B cell (primary cell): ENCODE data around the gene CFAP251. TPM values are rescaled to one million over a fixed set of nuclear protein-coding genes. Genes with fewer than 3 reads are reported as not detected.
"Not testable (repeated sequence)": the region's sequence is repeated elsewhere in the genome, so short reads cannot be mapped to it uniquely, and the experiment has no call there.

Experiments
- ATAC-seq: fragments of 200-7000 bp; cut with Tn5 transposase; one replicate; pipeline ENCODE4 v1.10.0; 2021; ENCODE audit warnings: low read depth, mild to moderate bottlenecking, moderate number of reproducible peaks, moderate library complexity
- CTCF ChIA-PET: fragments of 350-600 bp; sonication (Branson Sonifier 250); formaldehyde crosslinking; loops from one replicate; lab custom pipeline; 2021; ENCODE audit warnings: antibody characterized with exemption, inconsistent platforms; lab: Charles Lee
- POLR2A ChIA-PET: fragments of 350-600 bp; sonication (Branson Sonifier 250); formaldehyde crosslinking; loops from one replicate; lab custom pipeline; 2021; ENCODE audit warnings: antibody characterized with exemption; lab: Charles Lee
- DNase-seq: peaks from one replicate; pipeline ENCODE4 v3.0.0; 2013
- H2AFZ ChIP-seq: 2 replicates; pipeline ENCODE4 v1.6.1; 2012; ENCODE audit warnings: mild to moderate bottlenecking, low read depth, low read length; ENCODE audit not compliant: insufficient read depth, poor library complexity, severe bottlenecking
- H3K27ac ChIP-seq, 2 donors: 1 replicate in 1 of 2; 2 replicates in 1 of 2; pipeline ENCODE4 v1.5.1; 2012 to 2013; ENCODE audit warnings: low read length in 2 of 2, mild to moderate bottlenecking in 2 of 2, moderate library complexity in 1 of 2
- H3K27me3 ChIP-seq, 4 experiments: fragments of 200-600 bp in 1 of 4; sonication (generic) in 1 of 4; replicated peaks in 1 of 4; 1 replicate in 2 of 4; 2 replicates in 2 of 4; pipeline versions ENCODE4 v1.6.1 to v1.7.0; 2013 to 2016; ENCODE audit warnings: low read length in 3 of 4, mild to moderate bottlenecking in 2 of 4, mixed read lengths in 1 of 4, moderate library complexity in 1 of 4; ENCODE audit not compliant: insufficient read depth in 4 of 4, control insufficient read depth in 3 of 4; ENCODE audit errors: control extremely low read depth in 1 of 4
- H3K36me3 ChIP-seq, 2 experiments: replicated peaks in 1 of 2; 1 replicate in 1 of 2; 2 replicates in 1 of 2; pipeline versions ENCODE4 v1.6.1 to v1.7.1; 2013; ENCODE audit warnings: low read length in 1 of 2; ENCODE audit not compliant: insufficient read depth in 2 of 2, control insufficient read depth in 1 of 2; ENCODE audit errors: control extremely low read depth in 1 of 2, extremely low read depth in 1 of 2
- H3K4me1 ChIP-seq, 2 donors: fragments of 200-600 bp in 1 of 2; sonication (generic) in 1 of 2; 1 replicate in 1 of 2; 2 replicates in 1 of 2; pipeline versions ENCODE4 v1.5.1 to v1.6.1; 2013 to 2017; ENCODE audit warnings: low read length in 2 of 2; ENCODE audit not compliant: control insufficient read depth in 2 of 2, insufficient read depth in 2 of 2
- H3K4me2 ChIP-seq: replicated peaks from 2 replicates; pipeline ENCODE3; 2012; ENCODE audit warnings: mild to moderate bottlenecking, low read depth, low read length; ENCODE audit not compliant: poor library complexity, severe bottlenecking
- H3K4me3 ChIP-seq, 5 experiments: fragments of 200-600 bp in 1 of 5; sonication (generic) in 1 of 5; 1 replicate in 3 of 5; 2 replicates in 2 of 5; pipeline versions ENCODE4 v1.5.1 to v1.7.0; 2011 to 2016; ENCODE audit warnings: low read length in 4 of 5, mild to moderate bottlenecking in 4 of 5, low read depth in 2 of 5, control low read depth in 1 of 5, moderate library complexity in 1 of 5; ENCODE audit not compliant: insufficient read depth in 1 of 5; ENCODE audit errors: control extremely low read depth in 1 of 5, extremely low read depth in 1 of 5
- H3K79me2 ChIP-seq: fragments of 200-600 bp; sonication (generic); one replicate; pipeline ENCODE4 v1.6.0; 2016; ENCODE audit warnings: low read length; ENCODE audit not compliant: control insufficient read depth, insufficient read depth
- H3K9ac ChIP-seq: fragments of 200-600 bp; sonication (generic); 2 replicates; pipeline ENCODE4 v1.6.1; 2017; ENCODE audit warnings: mild to moderate bottlenecking, low read length, moderate library complexity
- H3K9me3 ChIP-seq, 3 donors: one replicate each; pipeline versions ENCODE4 v1.6.1 to v1.7.1; 2013; ENCODE audit warnings: low read length in 2 of 3; ENCODE audit not compliant: control insufficient read depth in 2 of 3, insufficient read depth in 1 of 3; ENCODE audit errors: control extremely low read depth in 1 of 3
- H4K20me1 ChIP-seq: 2 replicates; pipeline ENCODE4 v1.6.0; 2012; ENCODE audit warnings: mild to moderate bottlenecking, low read length; ENCODE audit not compliant: insufficient read depth, control insufficient read depth, poor library complexity, severe bottlenecking
- H3K27ac Mint-ChIP-seq: one replicate; pipeline ENCODE4 v1.8.0; 2021; ENCODE audit warnings: mixed read lengths
- H3K27me3 Mint-ChIP-seq: one replicate; pipeline ENCODE4 v1.8.0; 2021; ENCODE audit warnings: mixed read lengths
- H3K4me1 Mint-ChIP-seq: one replicate; pipeline ENCODE4 v1.8.0; 2021; ENCODE audit warnings: mixed read lengths
- H3K4me3 Mint-ChIP-seq: one replicate; pipeline ENCODE4 v1.8.0; 2021; ENCODE audit warnings: mixed read lengths
- H3K9me3 Mint-ChIP-seq: one replicate; pipeline ENCODE4 v1.8.0; 2022; ENCODE audit warnings: mixed read lengths; ENCODE audit not compliant: insufficient read depth
- CTCF ChIP-seq: fragments of 200-600 bp; IDR thresholded peaks from one replicate; pipeline ENCODE4 v1.8.0; 2022; ENCODE audit warnings: antibody characterized with exemption, mild to moderate bottlenecking
- EZH2 ChIP-seq: IDR thresholded peaks from 2 replicates; pipeline ENCODE4 v1.6.1; 2012; ENCODE audit warnings: borderline replicate concordance, low read depth, mild to moderate bottlenecking, moderate library complexity, low read length; ENCODE audit not compliant: insufficient read depth, poor library complexity, severe bottlenecking
- WGBS: methylation state at CpG from one replicate; pipeline ENCODE4 v1.1.5; 2013; ENCODE audit warnings: missing lambda C conversion rate; ENCODE audit not compliant: insufficient coverage; 5-methylcytosine and 5-hydroxymethylcytosine counted together
- intact Hi-C: fragments of 100-400 bp; cut with micrococcal nuclease; formaldehyde crosslinking; loops from one replicate; pipeline ENCODE4 v1.10.0; 2022
- polyA plus RNA-seq: library from polyadenylated mRNA; depleted of rRNA; stranded (reverse); fragments of >200 nt; gene quantifications from 2 replicates; pipeline ENCODE4 v1.2.3, GENCODE V29; 2012
- total RNA-seq, 2 donors: library from RNA; stranded (reverse); fragments of 120-200 nt in 1 of 2; gene quantifications; 1 replicate in 1 of 2; 2 replicates in 1 of 2; pipeline versions ENCODE4 v1.2.3 to v1.2.4, GENCODE V29; 2013 to 2022

CFAP251 gene
- total and polyA plus RNA-seq, 2 donors (not counting 1 experiment from before 2014, with no cell fraction given) = 0.22 to 1.6 TPM

- peaks cover 19% of the 10 kb centered on the region for H3K4me1 Mint-ChIP-seq
- H3K79me2 ChIP-seq = peaks cover 75% of the 10 kb centered on the region
- intact Hi-C loops = no loop called here
- peaks cover 1 to 58% of the 10 kb centered on the region in 2 experiments for H3K36me3 ChIP-seq
- H3K27me3 ChIP-seq = no peaks in the 10 kb centered on the region
- H3K27ac Mint-ChIP-seq = no peak overlapping the region
- ATAC-seq = no peak
- H3K9ac ChIP-seq = no peak overlapping the region
- H3K4me2 ChIP-seq = no peak overlapping the region
- H3K27me3 Mint-ChIP-seq = no peaks in the 10 kb centered on the region
- H3K27ac ChIP-seq = no peak overlapping the region
- no peaks in the 10 kb centered on the region for H3K9me3 ChIP-seq
- peaks cover 10 to 21% of the 10 kb centered on the region in 2 donors for H3K4me1 ChIP-seq
- POLR2A ChIA-PET = no interaction called here
- WGBS = 89% methylated on average over 4 of the region's 6 CpGs
- no peak for DNase-seq
- no peak overlapping the region for H3K4me3 Mint-ChIP-seq
- TF ChIP-seq EZH2 (no peak), CTCF (no peak)
- peaks cover 80% of the 10 kb centered on the region for H4K20me1 ChIP-seq
- CTCF ChIA-PET = interaction anchor here (0.6 to 1.1 kb wide), 2 partner anchors 42 to 87 kb away, joined by 3 to 4 read pairs; partner anchors contain the start of gene MLXIP
- H3K9me3 Mint-ChIP-seq = no peaks in the 10 kb centered on the region
- H2AFZ ChIP-seq = no peak overlapping the region
- H3K4me3 ChIP-seq = no peak overlapping the region
Measured at GRCh38 chr12:122036153-122036552, 117.8 kb downstream of the CFAP251 start.

- Histone ChIP-seq H3K27ac (no peak overlapping the region), H3K4me1 (no peaks in the 10 kb centered on the region), H2AFZ (no peak overlapping the region), H4K20me1 (peaks cover 74% of the 10 kb centered on the region), H3K4me2 (no peak overlapping the region), H3K36me3 (peaks cover 0 to 71% of the 10 kb centered on the region in 2 experiments), H3K4me3 (no peak overlapping the region), H3K9me3 (no peaks in the 10 kb centered on the region), H3K9ac (no peak overlapping the region), H3K27me3 (no peaks in the 10 kb centered on the region), H3K79me2 (peaks cover 36% of the 10 kb centered on the region)
- no peaks in the 10 kb centered on the region for H3K9me3 Mint-ChIP-seq
- DNase-seq (no peak), ATAC-seq (no peak)
- ChIA-PET CTCF (no interaction called here), POLR2A (no interaction called here)
- H3K4me1 Mint-ChIP-seq = no peaks in the 10 kb centered on the region
- intact Hi-C loops = no loop called here
- peak overlapping the region; percentile 15 for H3K27ac Mint-ChIP-seq
- TF ChIP-seq CTCF = no peak
- TF ChIP-seq EZH2 = no peak
- no peaks in the 10 kb centered on the region for H3K27me3 Mint-ChIP-seq
- no peak overlapping the region for H3K4me3 Mint-ChIP-seq
- 78% methylated on average over 18 of the region's 21 CpGs for WGBS
Measured at GRCh38 chr12:122040579-122041386, 122.4 kb downstream of the CFAP251 start.

GRCh38 chr12:122041458-122041857 is 123.1 kb downstream of the CFAP251 start:
- H3K27ac ChIP-seq, H3K4me3 ChIP-seq, POLR2A ChIA-PET, DNase-seq, H3K4me2 ChIP-seq, H3K27me3 Mint-ChIP-seq, H3K27me3 ChIP-seq, H3K4me3 Mint-ChIP-seq, H3K9me3 Mint-ChIP-seq, ATAC-seq, H3K9ac ChIP-seq, H3K27ac Mint-ChIP-seq, intact Hi-C loops, H3K4me1 Mint-ChIP-seq, H3K4me1 ChIP-seq, H2AFZ ChIP-seq, H3K9me3 ChIP-seq: not testable (repeated sequence)
- peaks cover 0 to 71% of the 10 kb centered on the region in 2 experiments for H3K36me3 ChIP-seq
- CTCF ChIA-PET = interaction anchor here (1.0 kb wide), 1 partner anchor 13 kb away, joined by 3 read pairs; no protein-coding TSS in a partner anchor
- WGBS = 100% methylated on average over 2 of the region's 3 CpGs
- H3K79me2 ChIP-seq = peaks cover 30% of the 10 kb centered on the region
- H4K20me1 ChIP-seq = peaks cover 74% of the 10 kb centered on the region
